IMR-90 (cell line): ENCODE results near the gene FRAS1. TPM values are rescaled to one million over a fixed set of nuclear protein-coding genes. Genes with fewer than 3 reads are reported as not detected.

Experiments used
- ATAC-seq: fragments of 200-7000 bp; cut with Tn5 transposase; 2 replicates; pipeline ENCODE4 v1.9.1; 2020; ENCODE audit warnings: low read depth, mild to moderate bottlenecking, moderate library complexity
- BruUV-seq: library from RNA; stranded (reverse); fragments of 400-500 nt; replicated peaks from 2 replicates; lab custom pipeline; 2021; lab: Mats Ljungman, UMichigan
- CTCF ChIA-PET: fragments of 300-600 bp; formaldehyde crosslinking; extraction: SDS; loops from one replicate; lab custom pipeline; 2021; ENCODE audit warnings: antibody characterized with exemption; lab: Yijun Ruan, JAX
- POLR2A ChIA-PET: fragments of 300-600 bp; sonication (Branson Sonifier 250); formaldehyde crosslinking; loops from one replicate; lab custom pipeline; 2022; ENCODE audit warnings: antibody characterized with exemption; ENCODE audit not compliant: unreplicated experiment; lab: Charles Lee
- DNase-seq: peaks from one replicate; pipeline ENCODE4 v3.0.0; 2013
- H2AFZ ChIP-seq: replicated peaks from 2 replicates; pipeline ENCODE3; 2013; ENCODE audit warnings: low read length, mild to moderate bottlenecking; ENCODE audit not compliant: poor library complexity
- H2AK5ac ChIP-seq: 2 replicates; pipeline ENCODE4 v1.6.1; 2013; ENCODE audit warnings: low read depth, low read length, inconsistent platforms
- H2AK9ac ChIP-seq: replicated peaks from 2 replicates; pipeline ENCODE3; 2013; ENCODE audit warnings: mild to moderate bottlenecking, low read depth, low read length, moderate library complexity; ENCODE audit not compliant: poor library complexity
- H2BK120ac ChIP-seq: 2 replicates; pipeline ENCODE4 v1.6.1; 2013; ENCODE audit warnings: low read depth, low read length, inconsistent platforms
- H2BK15ac ChIP-seq: 3 replicates; pipeline ENCODE4 v1.6.1; 2013; ENCODE audit warnings: low read depth, low read length, inconsistent platforms
- H2BK20ac ChIP-seq: 2 replicates; pipeline ENCODE4 v1.6.1; 2013; ENCODE audit warnings: low read depth, mild to moderate bottlenecking, inconsistent platforms, low read length, moderate library complexity
- H2BK5ac ChIP-seq: 2 replicates; pipeline ENCODE4 v1.6.1; 2013; ENCODE audit warnings: mild to moderate bottlenecking, low read depth, low read length, inconsistent platforms; ENCODE audit not compliant: poor library complexity, severe bottlenecking
- H3K14ac ChIP-seq: replicated peaks from 2 replicates; pipeline ENCODE4 v1.6.1; 2013; ENCODE audit warnings: low read depth, low read length, inconsistent platforms
- H3K18ac ChIP-seq: 2 replicates; pipeline ENCODE4 v1.6.1; 2013; ENCODE audit warnings: low read depth, low read length, control low read depth
- H3K23ac ChIP-seq: 2 replicates; pipeline ENCODE4 v1.6.1; 2013; ENCODE audit warnings: low read depth, low read length, inconsistent platforms
- H3K27ac ChIP-seq: 2 replicates; pipeline ENCODE4 v1.5.1; 2013; ENCODE audit warnings: mild to moderate bottlenecking, control low read depth, low read length; ENCODE audit not compliant: insufficient read depth
- H3K27me3 ChIP-seq: 2 replicates; pipeline ENCODE4 v1.6.1; 2013; ENCODE audit warnings: low read length; ENCODE audit not compliant: control insufficient read depth, insufficient read depth
- H3K36me3 ChIP-seq: 2 replicates; pipeline ENCODE4 v1.6.1; 2013; ENCODE audit warnings: low read length, mixed read lengths; ENCODE audit not compliant: control insufficient read depth, insufficient read depth
- H3K4ac ChIP-seq: 2 replicates; pipeline ENCODE4 v1.6.1; 2013; ENCODE audit warnings: low read depth, low read length, inconsistent platforms
- H3K4me1 ChIP-seq: 2 replicates; pipeline ENCODE4 v1.6.1; 2013; ENCODE audit warnings: low read length, mixed read lengths; ENCODE audit not compliant: control insufficient read depth, insufficient read depth
- H3K4me2 ChIP-seq: 2 replicates; pipeline ENCODE4 v1.6.1; 2013; ENCODE audit warnings: low read depth, mild to moderate bottlenecking, control low read depth, low read length, moderate library complexity
- H3K4me3 ChIP-seq: 2 replicates; pipeline ENCODE4 v1.5.1; 2013; ENCODE audit warnings: low read depth, mild to moderate bottlenecking, control low read depth, low read length, moderate library complexity; ENCODE audit not compliant: insufficient read depth
- H3K56ac ChIP-seq: 2 replicates; pipeline ENCODE4 v1.6.1; 2013; ENCODE audit warnings: low read length, inconsistent platforms; ENCODE audit not compliant: insufficient read depth; ENCODE audit errors: extremely low read depth
- H3K79me1 ChIP-seq, 2 experiments: 2 replicates each; pipeline ENCODE4 v1.6.1; 2013; ENCODE audit warnings: low read length in 2 of 2, inconsistent platforms in 1 of 2, low read depth in 1 of 2
- H3K9ac ChIP-seq: 2 replicates; pipeline ENCODE4 v1.6.1; 2013; ENCODE audit warnings: low read depth, low read length, control low read depth
- H3K9me1 ChIP-seq: 2 replicates; pipeline ENCODE4 v1.6.1; 2013; ENCODE audit warnings: low read length, inconsistent platforms; ENCODE audit not compliant: insufficient read depth
- H3K9me3 ChIP-seq: 2 replicates; pipeline ENCODE4 v1.6.1; 2013; ENCODE audit warnings: low read length; ENCODE audit not compliant: control insufficient read depth, insufficient read depth
- H4K20me1 ChIP-seq: 2 replicates; pipeline ENCODE4 v1.6.1; 2013; ENCODE audit warnings: low read length, inconsistent platforms; ENCODE audit not compliant: insufficient read depth
- H4K5ac ChIP-seq: 2 replicates; pipeline ENCODE4 v1.6.1; 2013; ENCODE audit warnings: mild to moderate bottlenecking, low read depth, low read length, control low read depth
- H4K8ac ChIP-seq, 2 experiments: 2 replicates each; pipeline ENCODE4 v1.6.1; 2013; ENCODE audit warnings: low read depth in 2 of 2, low read length in 2 of 2, control low read depth in 1 of 2, inconsistent platforms in 1 of 2
- H4K91ac ChIP-seq: 2 replicates; pipeline ENCODE4 v1.6.1; 2013; ENCODE audit warnings: low read depth, low read length, inconsistent platforms; ENCODE audit not compliant: insufficient read depth
- BHLHE40 ChIP-seq: fragments of 150-350 bp; IDR thresholded peaks from 2 replicates; pipeline ENCODE4 v1.6.1; 2016; ENCODE audit warnings: mild to moderate bottlenecking, low read depth, low read length
- FOS ChIP-seq: fragments of 150-350 bp; IDR thresholded peaks from 2 replicates; pipeline ENCODE4 v1.6.1; 2016; ENCODE audit warnings: low read depth, low read length
- MAFK ChIP-seq: IDR thresholded peaks from 2 replicates; pipeline ENCODE4 v1.6.1; 2012; ENCODE audit warnings: low read depth, low read length, improper control_type of control experiment
- MAZ ChIP-seq: IDR thresholded peaks from 2 replicates; pipeline ENCODE4 v1.6.1; 2012; ENCODE audit warnings: low read depth, mild to moderate bottlenecking, low read length, improper control_type of control experiment, moderate library complexity, borderline replicate concordance
- MXI1 ChIP-seq: IDR thresholded peaks from 2 replicates; pipeline ENCODE4 v1.6.1; 2012; ENCODE audit warnings: low read depth, mild to moderate bottlenecking, low read length, moderate library complexity, borderline replicate concordance
- RAD21 ChIP-seq: IDR thresholded peaks from 2 replicates; pipeline ENCODE4 v1.6.1; 2012; ENCODE audit warnings: low read length, improper control_type of control experiment
- WGBS, 2 experiments: methylation state at CpG; one replicate each; pipeline versions ENCODE4 v1.1.5 to v1.1.7; 2013; ENCODE audit warnings: missing lambda C conversion rate in 2 of 2; ENCODE audit not compliant: insufficient read length in 1 of 2; ENCODE audit errors: extremely low coverage in 2 of 2; 5-methylcytosine and 5-hydroxymethylcytosine counted together
- dilution Hi-C: fragments of 300-500 bp; cut with HindIII; formaldehyde crosslinking; loops from one replicate; pipeline ENCODE4 v1.14.3; 2018; ENCODE audit warnings: low sequenced_read_pairs; ENCODE audit not compliant: unreplicated experiment
- in situ Hi-C: fragments of 300-500 bp; cut with MboI; formaldehyde crosslinking; loops from 3 replicates; pipeline ENCODE4 v1.14.3; 2019; ENCODE audit warnings: low sequenced_read_pairs, inconsistent platforms, mixed read lengths
- intact Hi-C: fragments of 100-400 bp; cut with micrococcal nuclease; formaldehyde crosslinking; loops from 2 replicates; pipeline ENCODE4 v1.10.0; 2022
- polyA plus RNA-seq, 3 experiments: library from polyadenylated mRNA; depleted of rRNA; stranded (reverse); fragments of >200 nt; gene quantifications; 2 replicates each; pipeline ENCODE4 v1.2.3, GENCODE V29; 2012; ENCODE audit warnings: low replicate concordance in 1 of 3
- total RNA-seq: library from RNA; depleted of rRNA; stranded (reverse); fragments of >200 nt; gene quantifications from 2 replicates; pipeline ENCODE4 v1.2.3, GENCODE V29; 2012
- TF ChIP-seq, protein P1 (sequence below): fragments of 150-350 bp; IDR thresholded peaks from 2 replicates; pipeline ENCODE4 v1.6.1; 2017; ENCODE audit warnings: mild to moderate bottlenecking, antibody characterized with exemption, low read length, low read depth
- TF ChIP-seq, protein P2 (sequence below): conservative IDR thresholded peaks from 2 replicates; pipeline ENCODE4 v1.5.1; 2012; ENCODE audit warnings: mild to moderate bottlenecking, low read depth, low read length, improper control_type of control experiment

The FRAS1 gene
- total and polyA plus RNA-seq, 2 of the 4 experiments (the other 2 are of a cell fraction) = under 0.01 to 0.03 TPM

- dilution Hi-C loops (no loop called here), in situ Hi-C loops (no loop called here), intact Hi-C loops (no loop called here)
- ChIA-PET POLR2A (no interaction called here), CTCF (interaction anchor here (0.7 kb wide), 1 partner anchor 184 kb away, joined by 3 read pairs; no protein-coding TSS in a partner anchor)
- H3K27me3 ChIP-seq = peaks cover 2% of the 10 kb centered on the region
- no peak overlapping the region for H2BK15ac ChIP-seq
- H3K23ac ChIP-seq = no peak overlapping the region
- DNase-seq = no peak
- TF ChIP-seq, protein P1, sequence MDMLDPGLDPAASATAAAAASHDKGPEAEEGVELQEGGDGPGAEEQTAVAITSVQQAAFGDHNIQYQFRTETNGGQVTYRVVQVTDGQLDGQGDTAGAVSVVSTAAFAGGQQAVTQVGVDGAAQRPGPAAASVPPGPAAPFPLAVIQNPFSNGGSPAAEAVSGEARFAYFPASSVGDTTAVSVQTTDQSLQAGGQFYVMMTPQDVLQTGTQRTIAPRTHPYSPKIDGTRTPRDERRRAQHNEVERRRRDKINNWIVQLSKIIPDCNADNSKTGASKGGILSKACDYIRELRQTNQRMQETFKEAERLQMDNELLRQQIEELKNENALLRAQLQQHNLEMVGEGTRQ = no peak
- no peak for TF ChIP-seq MAFK
- TF ChIP-seq, protein P2, sequence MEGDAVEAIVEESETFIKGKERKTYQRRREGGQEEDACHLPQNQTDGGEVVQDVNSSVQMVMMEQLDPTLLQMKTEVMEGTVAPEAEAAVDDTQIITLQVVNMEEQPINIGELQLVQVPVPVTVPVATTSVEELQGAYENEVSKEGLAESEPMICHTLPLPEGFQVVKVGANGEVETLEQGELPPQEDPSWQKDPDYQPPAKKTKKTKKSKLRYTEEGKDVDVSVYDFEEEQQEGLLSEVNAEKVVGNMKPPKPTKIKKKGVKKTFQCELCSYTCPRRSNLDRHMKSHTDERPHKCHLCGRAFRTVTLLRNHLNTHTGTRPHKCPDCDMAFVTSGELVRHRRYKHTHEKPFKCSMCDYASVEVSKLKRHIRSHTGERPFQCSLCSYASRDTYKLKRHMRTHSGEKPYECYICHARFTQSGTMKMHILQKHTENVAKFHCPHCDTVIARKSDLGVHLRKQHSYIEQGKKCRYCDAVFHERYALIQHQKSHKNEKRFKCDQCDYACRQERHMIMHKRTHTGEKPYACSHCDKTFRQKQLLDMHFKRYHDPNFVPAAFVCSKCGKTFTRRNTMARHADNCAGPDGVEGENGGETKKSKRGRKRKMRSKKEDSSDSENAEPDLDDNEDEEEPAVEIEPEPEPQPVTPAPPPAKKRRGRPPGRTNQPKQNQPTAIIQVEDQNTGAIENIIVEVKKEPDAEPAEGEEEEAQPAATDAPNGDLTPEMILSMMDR = no peak
- TF ChIP-seq MXI1 = no peak
- no peak for TF ChIP-seq MAZ
- TF ChIP-seq RAD21 = no peak
- TF ChIP-seq FOS = no peak
- no peak for TF ChIP-seq BHLHE40
- no peak overlapping the region for H3K4me3 ChIP-seq
- H3K4me1 ChIP-seq = no peaks in the 10 kb centered on the region
- H3K27ac ChIP-seq = no peak overlapping the region
- no peaks in the 10 kb centered on the region for H3K9me1 ChIP-seq
- H4K20me1 ChIP-seq = no peaks in the 10 kb centered on the region
- H3K56ac ChIP-seq = no peak overlapping the region
- no peak for ATAC-seq
- no peaks in the 10 kb centered on the region for H3K79me1 ChIP-seq
- H4K8ac ChIP-seq = no peak overlapping the region
- no peak overlapping the region for H2BK5ac ChIP-seq
- no peaks in the 10 kb centered on the region for H3K9me3 ChIP-seq
- H3K4me2 ChIP-seq = no peak overlapping the region
- H4K5ac ChIP-seq = no peak overlapping the region
- H4K91ac ChIP-seq = no peak overlapping the region
- no peak overlapping the region for H2AK9ac ChIP-seq
- no peak overlapping the region for H2BK120ac ChIP-seq
- H3K18ac ChIP-seq = no peak overlapping the region
- H3K9ac ChIP-seq = no peak overlapping the region
- no TSS peak for BruUV-seq
- no peak overlapping the region for H3K4ac ChIP-seq
- no peak overlapping the region for H2AFZ ChIP-seq
- H2AK5ac ChIP-seq = no peak overlapping the region
- H3K36me3 ChIP-seq = no peaks in the 10 kb centered on the region
- no peak overlapping the region for H3K14ac ChIP-seq
- H2BK20ac ChIP-seq = no peak overlapping the region
- 0% methylated on average over 1 of the region's 3 CpGs; no CpG with 5 or more reads in 1 of the 2 experiments for WGBS, 2 experiments
Measured at GRCh38 chr4:78244705-78245485, 187.8 kb downstream of the FRAS1 start.
